Gastroesophageal sphincter (tissue), 4 donors: ENCODE results near the gene PDE6D. TPM values are rescaled to one million over a fixed set of nuclear protein-coding genes. Genes with fewer than 3 reads are reported as not detected.

Source experiments
- ATAC-seq: fragments of 150-250 bp; one replicate; pipeline ENCODE4 v1.9.1; 2016; ENCODE audit warnings: mild to moderate bottlenecking, moderate library complexity
- H3K27ac ChIP-seq, 4 donors: fragments of 200-600 bp; sonication (generic) in 3 of 4; 1 replicate in 3 of 4; 2 replicates in 1 of 4; pipeline ENCODE4 v1.5.1; 2016 to 2019
- H3K27me3 ChIP-seq: fragments of 200-600 bp; sonication (generic); one replicate; pipeline ENCODE4 v1.5.1; 2019
- H3K36me3 ChIP-seq, 2 donors: fragments of 200-600 bp; sonication (generic); one replicate each; pipeline ENCODE4 v1.5.1; 2019; ENCODE audit warnings: control low read depth in 1 of 2
- H3K4me1 ChIP-seq, 3 donors: fragments of 200-600 bp; sonication (generic); 1 replicate in 2 of 3; 2 replicates in 1 of 3; pipeline ENCODE4 v1.5.1; 2016 to 2019; ENCODE audit warnings: control low read depth in 2 of 3
- H3K4me3 ChIP-seq, 2 donors: fragments of 200-600 bp; sonication (generic); one replicate each; pipeline ENCODE4 v1.5.1; 2019; ENCODE audit warnings: mild to moderate bottlenecking in 1 of 2, moderate library complexity in 1 of 2
- H3K9me3 ChIP-seq, 3 donors: fragments of 200-600 bp; sonication (generic); one replicate each; pipeline ENCODE4 v1.5.1; 2017 to 2019; ENCODE audit warnings: control low read depth in 2 of 3
- CTCF ChIP-seq, 4 experiments: fragments of 200-600 bp in 2 of 4; fragments of 450-650 bp in 2 of 4; sonication (generic) in 1 of 4; IDR thresholded peaks; one replicate each; pipeline ENCODE4 v1.5.1; 2017 to 2019; ENCODE audit warnings: antibody characterized with exemption in 4 of 4, mild to moderate bottlenecking in 2 of 4, moderate library complexity in 2 of 4
- EP300 ChIP-seq: sonication (generic); formaldehyde crosslinking; IDR thresholded peaks from one replicate; pipeline ENCODE4 v1.6.1; 2017; ENCODE audit warnings: antibody characterized with exemption, mild to moderate bottlenecking
- POLR2A ChIP-seq, 2 donors: fragments of 450-650 bp; IDR thresholded peaks; one replicate each; pipeline ENCODE4 v1.6.1; 2017; ENCODE audit warnings: antibody characterized with exemption in 2 of 2, mild to moderate bottlenecking in 2 of 2, moderate library complexity in 1 of 2
- POLR2AphosphoS5 ChIP-seq: sonication (generic); formaldehyde crosslinking; IDR thresholded peaks from one replicate; pipeline ENCODE4 v1.6.1; 2017; ENCODE audit warnings: antibody characterized with exemption
- WGBS, 2 donors: methylation state at CpG; one replicate each; pipeline ENCODE4 v1.1.5; 2018; ENCODE audit warnings: low coverage in 1 of 2; 5-methylcytosine and 5-hydroxymethylcytosine counted together
- total RNA-seq, 4 donors: library from RNA; depleted of rRNA; stranded (reverse); fragments of >200 nt; gene quantifications; one replicate each; pipeline ENCODE4 v1.1.0, GENCODE V29; 2016

PDE6D gene
- total RNA-seq, 4 donors from 2014 or later: 24.3 to 33.7 (median 28.7) TPM

DNA sequence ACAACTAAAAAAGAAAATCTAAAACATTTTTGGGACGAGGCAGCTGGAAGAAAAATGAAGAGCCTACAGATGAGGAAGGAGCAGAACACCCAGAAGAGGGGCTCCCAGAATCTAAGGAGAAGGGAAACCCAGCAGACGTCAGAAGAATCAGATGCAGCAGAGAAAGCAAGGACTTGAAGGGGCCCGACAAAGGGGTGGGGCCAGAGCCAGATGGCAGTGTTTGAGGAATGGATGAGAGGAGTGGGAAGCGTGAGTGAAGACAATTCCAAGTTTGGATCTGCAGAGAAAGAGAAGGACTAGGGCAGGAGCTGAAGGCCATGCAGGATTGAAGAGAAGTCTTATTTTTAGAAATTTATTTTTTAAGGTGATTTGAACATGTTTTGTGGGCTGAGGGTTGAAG, 53.5 kb downstream of the PDE6D start:
- TF ChIP-seq CTCF (IDR thresholded peaks at IDR 0.05): no peak
- TF ChIP-seq EP300: no peak
- no peak for TF ChIP-seq POLR2AphosphoS5
- TF ChIP-seq POLR2A (IDR thresholded peaks at IDR 0.05): no peak
- no peak overlapping the region for H3K27ac ChIP-seq
- peaks cover 0 to 22% of the 10 kb centered on the region in 2 donors for H3K36me3 ChIP-seq
- H3K9me3 ChIP-seq: no peaks in the 10 kb centered on the region
- ATAC-seq: no peak
- H3K4me1 ChIP-seq: no peaks in the 10 kb centered on the region
- WGBS, 2 donors: 40 to 50% methylated on average over 3 to 4 of the region's 4 CpGs
- no peak overlapping the region for H3K4me3 ChIP-seq
- no peaks in the 10 kb centered on the region for H3K27me3 ChIP-seq

GRCh38 chr2:231726276-231726675, 54.8 kb downstream of the PDE6D start:
- Histone ChIP-seq H3K9me3 (no peaks in the 10 kb centered on the region), H3K4me3 (no peak overlapping the region), H3K36me3 (peaks cover 0 to 8% of the 10 kb centered on the region in 2 donors), H3K4me1 (no peaks in the 10 kb centered on the region), H3K27ac (no peak overlapping the region), H3K27me3 (no peaks in the 10 kb centered on the region)
- no peak for ATAC-seq
- WGBS, 2 donors: 75 to 88% methylated on average over 7 of the region's 8 CpGs
- no peak for TF ChIP-seq EP300
- TF ChIP-seq POLR2AphosphoS5: no peak
- no peak for TF ChIP-seq CTCF (IDR thresholded peaks at IDR 0.05)
- TF ChIP-seq POLR2A (IDR thresholded peaks at IDR 0.05): no peak

GRCh38 chr2:231725476-231725875, 55.6 kb downstream of the PDE6D start:
- H3K27me3 ChIP-seq: no peaks in the 10 kb centered on the region
- TF ChIP-seq CTCF (IDR thresholded peaks at IDR 0.05): no peak
- TF ChIP-seq EP300: no peak
- TF ChIP-seq POLR2A (IDR thresholded peaks at IDR 0.05): no peak
- TF ChIP-seq POLR2AphosphoS5: no peak
- ATAC-seq: no peak
- no peaks in the 10 kb centered on the region for H3K9me3 ChIP-seq
- no peak overlapping the region for H3K4me3 ChIP-seq
- no peak overlapping the region for H3K27ac ChIP-seq
- H3K36me3 ChIP-seq: peaks cover 0 to 5% of the 10 kb centered on the region in 2 donors
- H3K4me1 ChIP-seq: no peaks in the 10 kb centered on the region
- WGBS, 2 donors: 65 to 92% methylated on average over 7 to 8 of the region's 10 CpGs

DNA sequence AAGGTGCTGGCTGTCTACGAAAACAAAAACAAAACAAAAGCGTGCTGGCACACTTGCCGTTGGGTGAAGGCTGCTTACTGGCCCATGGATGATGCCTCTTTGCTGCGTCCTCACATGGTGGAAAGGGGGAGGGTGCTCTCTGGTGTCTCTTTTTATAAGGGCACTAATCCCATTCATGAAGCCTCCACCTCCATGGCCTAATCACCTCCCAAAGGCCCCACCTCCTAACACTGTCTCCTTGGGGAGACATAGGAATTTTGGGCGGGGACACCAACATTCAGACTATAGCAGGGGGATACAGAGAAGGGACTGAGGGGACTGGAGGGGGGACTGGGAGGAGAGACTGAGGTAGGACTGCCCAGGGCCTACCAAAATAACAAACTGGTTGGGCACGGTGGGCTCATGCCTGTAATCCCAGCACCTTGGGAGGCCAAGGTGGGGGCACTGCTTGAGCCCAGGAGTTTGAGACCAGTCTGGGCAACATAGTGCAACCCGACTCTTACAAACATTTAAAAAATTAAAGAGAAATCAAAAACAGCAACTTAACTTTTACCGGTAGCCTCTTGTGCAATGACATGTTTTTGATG, 58.3 kb downstream of the PDE6D start:
- Histone ChIP-seq H3K9me3 (no peaks in the 10 kb centered on the region), H3K4me3 (no peak overlapping the region), H3K27ac (no peak overlapping the region), H3K27me3 (no peaks in the 10 kb centered on the region), H3K4me1 (no peaks in the 10 kb centered on the region), H3K36me3 (no peaks in the 10 kb centered on the region)
- 68 to 88% methylated on average over 4 to 6 of the region's 8 CpGs for WGBS, 2 donors
- no peak for ATAC-seq
- TF ChIP-seq POLR2AphosphoS5 (no peak), EP300 (no peak), CTCF (IDR thresholded peaks at IDR 0.05) (no peak), POLR2A (IDR thresholded peaks at IDR 0.05) (no peak)
